ENCODE results near the gene AP3B2.

The AP3B2 gene

GRCh38 chr15:82709421-82710207, at the start of gene AP3B2:
AP3B2 (minus strand) TSS chr15:82709875; CDS start chr15:82709706, 169 bp downstream.
- no peak within 1 kb of the TSS for H3K9ac ChIP-seq (ENCODE audit: low read depth, low read length)
- peak; percentile 14 for DNase-seq
- H3K79me2 ChIP-seq (ENCODE audit: insufficient read depth, low read length), result no peaks in the 10 kb centered on the region
- no peak within 1 kb of the TSS for H2AFZ ChIP-seq (ENCODE audit: low read depth, low read length)
- no peaks in the 10 kb centered on the region for H3K4me1 ChIP-seq (ENCODE audit: insufficient read depth, low read length)
- no peak within 1 kb of the TSS for H3K27ac ChIP-seq (ENCODE audit: low read length)
- peak; percentile 73 for ATAC-seq (ENCODE audit: insufficient read depth, low read depth)
- H3K4me3 ChIP-seq (ENCODE audit: low read depth in 1 of 2, low read length in 2 of 2), result no peak within 1 kb of the TSS
- H3K4me2 ChIP-seq (ENCODE audit: insufficient read depth, low read length), result no peak within 1 kb of the TSS
- no peaks in the 10 kb centered on the region for H3K9me3 ChIP-seq (ENCODE audit: insufficient read depth, low read length, severe bottlenecking)
- H4K20me1 ChIP-seq (ENCODE audit: insufficient read depth, low read length), result no peaks in the 10 kb centered on the region
- H3K27me3 ChIP-seq (ENCODE audit: insufficient read depth, low read length, poor library complexity), result no peaks in the 10 kb centered on the region
- TF ChIP-seq EZH2 (IDR thresholded peaks at IDR 0.05; ENCODE audit: borderline replicate concordance, low read depth, low read length, severe bottlenecking) (no peak), CTCF (IDR thresholded peaks at IDR 0.05; ENCODE audit: borderline replicate concordance, extremely low read depth, low read length, poor library complexity, severe bottlenecking) (no peak)
- no peaks in the 10 kb centered on the region for H3K36me3 ChIP-seq (ENCODE audit: insufficient read depth, low read length)

GRCh38 chr15:82751308-82751707, 41.6 kb upstream of the AP3B2 start:
- Histone ChIP-seq H3K79me2 (ENCODE audit: insufficient read depth, low read length) (peaks cover 56% of the 10 kb centered on the region), H3K27ac (ENCODE audit: low read length) (peak overlapping the region; percentile 80), H3K36me3 (ENCODE audit: insufficient read depth, low read length) (peaks cover 37% of the 10 kb centered on the region), H3K27me3 (ENCODE audit: insufficient read depth, low read length, poor library complexity) (no peaks in the 10 kb centered on the region), H3K9me3 (ENCODE audit: insufficient read depth, low read length, severe bottlenecking) (no peaks in the 10 kb centered on the region), H4K20me1 (ENCODE audit: insufficient read depth, low read length) (peaks cover 14% of the 10 kb centered on the region; the same call in 1 of the 2 replicates), H3K4me1 (ENCODE audit: insufficient read depth, low read length) (peaks cover 31% of the 10 kb centered on the region), H2AFZ (ENCODE audit: low read depth, low read length) (no peak overlapping the region), H3K9ac (ENCODE audit: low read depth, low read length) (peak overlapping the region; percentile 66), H3K4me2 (ENCODE audit: insufficient read depth, low read length) (peak overlapping the region; percentile 89), H3K4me3 (ENCODE audit: low read depth in 1 of 2, low read length in 2 of 2) (peak overlapping the region; percentile 52 to 87)
- ATAC-seq (ENCODE audit: insufficient read depth, low read depth), result no peak
- no peak for DNase-seq
- TF ChIP-seq EZH2 (IDR thresholded peaks at IDR 0.05; ENCODE audit: borderline replicate concordance, low read depth, low read length, severe bottlenecking) (no peak), CTCF (IDR thresholded peaks at IDR 0.05; ENCODE audit: borderline replicate concordance, extremely low read depth, low read length, poor library complexity, severe bottlenecking) (no peak)

- Histone ChIP-seq H3K4me3 (ENCODE audit: low read depth in 1 of 2, low read length in 2 of 2) (peak overlapping the region; percentile 52 to 87), H3K4me1 (ENCODE audit: insufficient read depth, low read length) (peaks cover 31% of the 10 kb centered on the region), H3K36me3 (ENCODE audit: insufficient read depth, low read length) (peaks cover 32% of the 10 kb centered on the region), H3K9me3 (ENCODE audit: insufficient read depth, low read length, severe bottlenecking) (no peaks in the 10 kb centered on the region), H3K4me2 (ENCODE audit: insufficient read depth, low read length) (peak overlapping the region; percentile 89), H3K9ac (ENCODE audit: low read depth, low read length) (peak overlapping the region; percentile 66), H4K20me1 (ENCODE audit: insufficient read depth, low read length) (peaks cover 14% of the 10 kb centered on the region; the same call in 1 of the 2 replicates), H2AFZ (ENCODE audit: low read depth, low read length) (peak overlapping the region; percentile 93), H3K79me2 (ENCODE audit: insufficient read depth, low read length) (peaks cover 52% of the 10 kb centered on the region), H3K27ac (ENCODE audit: low read length) (peak overlapping the region; percentile 80), H3K27me3 (ENCODE audit: insufficient read depth, low read length, poor library complexity) (no peaks in the 10 kb centered on the region)
- DNase-seq, result peak; percentile 7
- ATAC-seq (ENCODE audit: insufficient read depth, low read depth), result no peak
- TF ChIP-seq EZH2 (IDR thresholded peaks at IDR 0.05; ENCODE audit: borderline replicate concordance, low read depth, low read length, severe bottlenecking) (no peak), CTCF (IDR thresholded peaks at IDR 0.05; ENCODE audit: borderline replicate concordance, extremely low read depth, low read length, poor library complexity, severe bottlenecking) (no peak)
These were observed 41.1 kb upstream of the AP3B2 start for GRCh38 chr15:82750831-82751180.
